PC-3 (cell line): ENCODE measurements around the gene POU2AF3.

Experiments
- CTCF ChIP-seq: fragments of 300-600 bp; sonication (generic); conservative IDR thresholded peaks from 2 replicates; pipeline ENCODE4 v1.5.1; 2017; ENCODE audit warnings: antibody characterized with exemption, low read depth, mild to moderate bottlenecking, low read length
- EZH2 ChIP-seq: fragments of 300-600 bp; sonication (generic); IDR thresholded peaks from one replicate; pipeline ENCODE4 v1.6.1; 2017; ENCODE audit warnings: antibody characterized with exemption, mild to moderate bottlenecking, low read length; ENCODE audit not compliant: unreplicated experiment
- EZH2phosphoT487 ChIP-seq: fragments of 300-600 bp; sonication (generic); IDR thresholded peaks from 2 replicates; pipeline ENCODE4 v1.6.1; 2018; ENCODE audit warnings: mild to moderate bottlenecking, antibody characterized with exemption, low read length, borderline replicate concordance

GRCh38 chr11:111342329-111342728, 44.0 kb downstream of the POU2AF3 start:
- TF ChIP-seq CTCF: no peak
- no peak for TF ChIP-seq EZH2phosphoT487
- no peak for TF ChIP-seq EZH2
